Measurements from ENCODE around the gene PURB.
"Not testable (repeated sequence)": the region's sequence is repeated elsewhere in the genome, so short reads cannot be mapped to it uniquely, and the experiment has no call there.

The PURB gene

DNA sequence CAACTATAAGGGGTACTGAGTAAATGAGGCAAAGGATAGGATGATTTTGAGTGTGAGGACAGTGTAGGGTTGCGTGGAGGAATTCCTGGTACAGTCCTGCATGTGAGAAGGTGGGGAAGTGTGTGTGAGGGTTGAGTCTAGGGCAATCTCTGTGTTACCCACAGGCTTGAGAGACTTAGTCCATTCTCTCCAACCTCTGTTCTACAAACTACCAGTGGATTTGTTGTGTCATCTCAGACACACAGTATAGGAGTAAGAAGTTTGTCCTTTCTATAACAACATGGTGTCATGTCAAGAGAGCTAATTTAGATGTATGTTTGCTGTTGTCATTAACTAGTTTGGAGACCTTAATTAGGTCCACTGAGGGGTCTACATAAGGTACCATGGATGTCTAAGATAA lies 12.5 kb downstream of the PURB start:
- no peak for DNase-seq (ENCODE audit: low read depth, low spot score)
- no peaks in the 10 kb centered on the region for H3K36me3 ChIP-seq (ENCODE audit: insufficient read depth, low read length)
- TF ChIP-seq POLR2AphosphoS5 (IDR thresholded peaks at IDR 0.05; ENCODE audit: borderline replicate concordance, low read depth, low read length) (no peak), FOXP2 (optimal IDR thresholded peaks at IDR 0.05; ENCODE audit: control extremely low read depth, extremely low read length, insufficient read depth) (no peak), EZH2 (IDR thresholded peaks at IDR 0.05) (no peak)
- H3K4me3 ChIP-seq = no peak overlapping the region
- H3K9me3 ChIP-seq (ENCODE audit: low read depth, low read length) = no peaks in the 10 kb centered on the region
- no peak overlapping the region for H3K27ac ChIP-seq
- H3K9ac ChIP-seq (ENCODE audit: insufficient read length) = no peak overlapping the region

DNA sequence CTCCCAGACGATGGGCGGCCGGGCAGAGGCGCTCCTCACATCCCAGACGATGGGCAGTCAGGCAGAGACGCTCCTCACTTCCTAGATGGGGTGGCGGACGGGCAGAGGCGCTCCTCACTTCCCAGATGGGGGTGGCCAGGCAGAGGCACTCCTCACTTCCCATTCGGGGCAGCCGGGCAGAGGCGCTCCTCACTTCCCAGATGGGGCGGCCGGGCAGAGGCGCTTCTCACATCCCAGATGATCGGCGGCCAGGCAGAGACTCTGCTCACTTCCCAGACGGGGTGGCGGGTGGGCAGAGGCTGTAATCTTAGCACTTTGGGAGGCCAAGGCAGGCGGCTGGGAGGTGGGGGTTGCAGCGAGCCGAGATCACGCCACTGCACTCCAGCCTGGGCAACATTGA lies 13.4 kb downstream of the PURB start:
- not testable (repeated sequence) for H3K9me3 ChIP-seq (ENCODE audit: low read depth, low read length); H3K36me3 ChIP-seq (ENCODE audit: insufficient read depth, low read length); H3K27ac ChIP-seq; H3K9ac ChIP-seq (ENCODE audit: insufficient read length); DNase-seq (ENCODE audit: low read depth, low spot score); H3K4me3 ChIP-seq

DNA sequence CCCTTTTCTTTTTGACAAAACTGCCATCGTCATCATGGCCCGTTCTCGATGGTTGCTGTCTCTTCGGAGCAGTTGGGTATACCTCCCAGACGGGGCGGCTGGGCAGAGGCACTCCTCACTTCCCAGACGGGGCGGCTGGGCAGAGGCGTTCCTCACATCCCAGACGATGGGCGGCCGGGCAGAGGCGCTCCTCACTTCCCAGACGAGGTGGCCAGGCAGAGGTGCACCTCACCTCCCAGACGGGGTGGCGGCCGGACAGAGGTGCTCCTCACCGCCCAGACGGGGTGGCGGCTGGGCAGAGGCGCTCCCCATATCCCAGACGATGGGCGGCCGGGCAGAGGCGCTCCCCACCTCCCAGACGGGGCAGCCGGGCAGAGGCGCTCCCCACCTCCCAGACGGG lies 14.6 kb downstream of the PURB start:
- not testable (repeated sequence) for H3K9ac ChIP-seq (ENCODE audit: insufficient read length); H3K9me3 ChIP-seq (ENCODE audit: low read depth, low read length); H3K36me3 ChIP-seq (ENCODE audit: insufficient read depth, low read length); DNase-seq (ENCODE audit: low read depth, low spot score); H3K27ac ChIP-seq; H3K4me3 ChIP-seq

DNA sequence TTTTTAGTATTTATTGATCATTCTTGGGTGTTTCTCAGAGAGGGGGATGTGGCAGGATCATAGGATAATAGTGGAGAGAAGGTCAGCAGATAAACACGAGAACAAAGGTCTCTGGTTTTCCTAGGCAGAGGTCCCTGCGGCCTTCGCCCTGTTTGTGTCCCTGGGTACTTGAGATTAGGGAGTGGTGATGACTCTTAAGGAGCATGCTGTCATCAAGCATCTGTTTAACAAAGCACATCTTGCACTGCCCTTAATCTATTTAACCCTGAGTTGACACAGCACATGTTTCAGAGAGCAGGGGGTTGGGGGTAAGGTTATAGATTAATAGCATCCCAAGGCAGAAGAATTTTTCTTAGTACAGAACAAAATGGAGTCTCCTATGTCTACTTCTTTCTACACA lies 15.0 kb downstream of the PURB start:
- not testable (repeated sequence) for H3K9ac ChIP-seq (ENCODE audit: insufficient read length); DNase-seq (ENCODE audit: low read depth, low spot score); H3K36me3 ChIP-seq (ENCODE audit: insufficient read depth, low read length); H3K27ac ChIP-seq; H3K4me3 ChIP-seq; H3K9me3 ChIP-seq (ENCODE audit: low read depth, low read length)

DNA sequence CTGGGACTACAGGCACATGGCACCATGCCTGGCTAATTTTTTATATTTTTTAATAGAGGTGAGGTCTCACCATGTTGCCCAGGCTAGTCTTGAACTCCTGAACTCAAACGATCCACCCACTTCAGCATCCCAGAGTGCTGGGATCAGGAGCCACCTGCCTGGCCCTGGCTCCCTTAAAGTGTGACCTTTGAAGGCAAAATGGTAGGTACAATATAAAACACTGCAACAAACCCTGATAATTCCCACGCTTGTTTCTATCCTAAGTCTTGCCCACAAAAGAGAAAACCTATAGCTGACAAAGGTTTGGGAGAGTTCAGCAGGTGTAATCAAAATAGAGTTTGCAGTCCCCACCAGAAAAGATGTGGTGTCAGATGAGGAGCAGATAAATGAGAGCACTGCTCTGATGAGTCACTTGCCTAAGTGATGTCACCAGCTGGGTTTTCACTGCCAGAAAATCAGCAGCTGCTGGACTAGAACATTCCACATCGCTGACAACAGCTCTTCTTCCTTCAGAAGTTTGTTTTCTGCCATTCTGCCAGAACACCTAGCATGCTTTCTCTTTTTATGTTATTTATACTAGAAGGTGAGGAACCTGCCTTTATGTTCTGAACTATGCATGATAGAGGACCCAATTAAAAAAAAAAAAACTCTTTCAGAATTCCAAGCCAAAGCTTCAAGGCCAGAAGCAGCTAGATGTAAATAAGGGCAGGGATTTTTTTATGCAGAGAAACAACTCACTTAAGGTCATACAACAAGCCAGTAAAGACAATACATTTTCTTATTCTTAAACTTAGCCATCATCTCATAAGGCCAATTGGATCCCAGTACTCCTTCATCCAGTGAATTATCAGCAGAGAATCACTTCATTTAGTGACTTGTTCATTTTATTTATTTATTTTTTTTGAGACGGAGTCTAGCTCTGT lies 18.0 kb downstream of the PURB start:
- Histone ChIP-seq H3K9ac (ENCODE audit: insufficient read length) (no peak overlapping the region), H3K36me3 (ENCODE audit: insufficient read depth, low read length) (no peaks in the 10 kb centered on the region), H3K4me3 (no peak overlapping the region), H3K9me3 (ENCODE audit: low read depth, low read length) (no peaks in the 10 kb centered on the region), H3K27ac (no peak overlapping the region)
- TF ChIP-seq POLR2AphosphoS5 (IDR thresholded peaks at IDR 0.05; ENCODE audit: borderline replicate concordance, low read depth, low read length) (no peak), EZH2 (IDR thresholded peaks at IDR 0.05) (no peak), FOXP2 (optimal IDR thresholded peaks at IDR 0.05; ENCODE audit: control extremely low read depth, extremely low read length, insufficient read depth) (no peak)
- DNase-seq (ENCODE audit: low read depth, low spot score) = no peak

DNA sequence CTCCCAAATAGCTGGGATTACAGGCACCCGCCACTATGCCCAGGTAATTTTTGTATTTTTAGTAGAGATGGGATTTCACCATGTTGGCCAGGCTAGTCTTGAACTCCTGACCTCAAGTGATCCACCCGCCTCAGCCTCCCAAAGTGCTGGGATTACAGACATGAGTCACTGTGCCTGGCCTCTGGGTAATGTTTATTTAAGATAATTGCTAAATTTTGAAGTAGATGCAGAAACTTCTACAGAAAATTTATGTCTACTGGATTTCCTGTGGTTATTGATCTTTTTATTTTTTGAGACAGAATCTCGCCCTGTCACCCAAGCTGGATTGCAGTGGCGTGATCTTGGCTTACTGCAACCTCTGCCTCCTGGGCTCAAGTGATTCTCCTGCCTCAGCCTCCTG lies 23.4 kb downstream of the PURB start:
- not testable (repeated sequence) for H3K4me3 ChIP-seq; H3K9me3 ChIP-seq (ENCODE audit: low read depth, low read length); H3K9ac ChIP-seq (ENCODE audit: insufficient read length); H3K36me3 ChIP-seq (ENCODE audit: insufficient read depth, low read length); DNase-seq (ENCODE audit: low read depth, low spot score); H3K27ac ChIP-seq

DNA sequence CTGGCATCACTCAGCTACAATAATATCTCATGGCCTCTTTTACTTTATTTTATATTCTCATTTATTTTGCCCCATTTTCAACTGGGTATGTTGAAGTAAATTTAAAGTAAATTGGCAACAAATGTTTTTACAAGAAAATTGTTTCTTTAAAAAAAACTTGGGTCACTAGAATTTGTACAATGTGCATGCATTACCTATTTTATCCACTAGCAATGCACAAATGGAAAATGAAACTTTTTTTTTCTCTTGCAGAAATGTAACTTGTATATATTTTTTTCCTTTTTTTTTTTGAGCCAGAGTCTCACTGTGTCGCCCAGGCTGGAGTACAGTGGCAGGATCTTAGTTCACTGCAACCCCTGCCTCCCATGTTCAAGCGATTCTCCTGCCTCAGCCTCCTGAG lies 27.2 kb downstream of the PURB start:
- H3K4me3 ChIP-seq = no peak overlapping the region
- no peak overlapping the region for H3K27ac ChIP-seq
- H3K9me3 ChIP-seq (ENCODE audit: low read depth, low read length) = no peaks in the 10 kb centered on the region
- no peaks in the 10 kb centered on the region for H3K36me3 ChIP-seq (ENCODE audit: insufficient read depth, low read length)
- TF ChIP-seq POLR2AphosphoS5 (IDR thresholded peaks at IDR 0.05; ENCODE audit: borderline replicate concordance, low read depth, low read length) = no peak
- TF ChIP-seq EZH2 (IDR thresholded peaks at IDR 0.05) = no peak
- TF ChIP-seq FOXP2 (optimal IDR thresholded peaks at IDR 0.05; ENCODE audit: control extremely low read depth, extremely low read length, insufficient read depth) = no peak
- no peak for DNase-seq (ENCODE audit: low read depth, low spot score)
- H3K9ac ChIP-seq (ENCODE audit: insufficient read length) = no peak overlapping the region

DNA sequence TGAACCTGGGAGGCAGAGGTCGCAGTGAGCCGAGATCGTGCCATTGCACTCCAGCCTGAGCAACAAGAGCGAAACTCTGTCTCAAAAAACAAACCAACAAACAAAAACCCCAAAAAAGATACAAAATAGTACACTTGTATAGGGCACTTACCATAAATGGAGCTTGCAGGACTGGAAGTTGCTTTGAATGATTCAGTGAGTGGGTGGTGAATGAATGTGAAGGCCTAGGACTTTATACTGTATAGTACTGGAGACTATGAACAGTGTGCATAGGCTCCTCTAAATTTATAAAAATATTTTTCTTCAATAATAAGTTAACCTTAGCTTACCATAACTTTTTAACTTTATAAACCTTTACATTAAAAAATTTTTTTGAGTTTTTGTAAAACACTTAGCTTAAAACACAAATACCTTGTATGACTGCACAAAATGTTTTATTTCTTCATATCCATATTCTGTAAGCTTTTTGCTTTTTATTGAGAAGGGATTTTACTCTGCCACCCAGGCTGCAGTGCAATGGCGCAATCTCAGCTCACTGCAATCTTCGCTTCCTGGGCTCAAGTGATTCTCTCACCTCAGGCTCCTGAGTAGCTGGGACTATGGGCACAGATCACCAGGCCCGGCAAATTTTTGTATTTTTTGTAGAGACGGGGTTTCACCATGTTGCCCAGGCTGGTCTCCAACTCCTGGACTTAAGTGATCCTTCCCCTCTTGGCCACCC lies 30.5 kb downstream of the PURB start:
- Histone ChIP-seq H3K36me3 (ENCODE audit: insufficient read depth, low read length) (no peaks in the 10 kb centered on the region), H3K27ac (no peak overlapping the region), H3K9ac (ENCODE audit: insufficient read length) (no peak overlapping the region), H3K4me3 (no peak overlapping the region), H3K9me3 (ENCODE audit: low read depth, low read length) (no peaks in the 10 kb centered on the region)
- TF ChIP-seq FOXP2 (optimal IDR thresholded peaks at IDR 0.05; ENCODE audit: control extremely low read depth, extremely low read length, insufficient read depth) = no peak
- no peak for TF ChIP-seq POLR2AphosphoS5 (IDR thresholded peaks at IDR 0.05; ENCODE audit: borderline replicate concordance, low read depth, low read length)
- TF ChIP-seq EZH2 (IDR thresholded peaks at IDR 0.05) = no peak
- no peak for DNase-seq (ENCODE audit: low read depth, low spot score)

DNA sequence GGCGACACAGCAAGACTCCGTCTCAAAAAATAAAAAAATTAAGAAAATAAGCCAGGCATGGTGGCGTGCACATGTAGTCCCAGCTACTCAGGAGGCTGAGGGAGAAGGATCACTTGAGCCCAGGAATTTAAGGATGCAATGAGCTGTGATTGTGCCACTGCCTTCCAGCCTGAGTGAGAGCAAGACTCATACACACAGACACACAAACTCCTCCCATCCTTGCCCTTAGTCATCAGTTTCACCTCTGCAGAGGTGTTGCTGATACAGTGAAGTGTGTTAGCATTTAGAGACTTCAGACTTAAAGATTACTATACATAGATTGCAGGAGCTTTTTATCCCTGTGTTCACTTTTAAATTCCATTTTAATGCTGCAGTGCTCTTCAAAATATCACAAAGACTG lies 31.9 kb downstream of the PURB start:
- H3K36me3 ChIP-seq (ENCODE audit: insufficient read depth, low read length) = no peaks in the 10 kb centered on the region
- no peaks in the 10 kb centered on the region for H3K9me3 ChIP-seq (ENCODE audit: low read depth, low read length)
- no peak overlapping the region for H3K4me3 ChIP-seq
- TF ChIP-seq POLR2AphosphoS5 (IDR thresholded peaks at IDR 0.05; ENCODE audit: borderline replicate concordance, low read depth, low read length) (no peak), FOXP2 (optimal IDR thresholded peaks at IDR 0.05; ENCODE audit: control extremely low read depth, extremely low read length, insufficient read depth) (no peak), EZH2 (IDR thresholded peaks at IDR 0.05) (no peak)
- no peak overlapping the region for H3K27ac ChIP-seq
- no peak for DNase-seq (ENCODE audit: low read depth, low spot score)
- no peak overlapping the region for H3K9ac ChIP-seq (ENCODE audit: insufficient read length)

Data from SK-N-MC (cell line).